PC-9 (cell line): ENCODE measurements around the gene TNFSF4.

Experiments used
- CTCF ChIP-seq: fragments of 200-600 bp; sonication (generic); conservative IDR thresholded peaks from 2 replicates; pipeline ENCODE4 v1.6.1; 2017; ENCODE audit warnings: mixed run types, antibody characterized with exemption, mild to moderate bottlenecking, moderate library complexity
- EZH2 ChIP-seq: fragments of 200-600 bp; sonication (generic); IDR thresholded peaks from 2 replicates; pipeline ENCODE4 v1.8.0; 2017; ENCODE audit warnings: antibody characterized with exemption, low read depth

GRCh38 chr1:173222149-173223030, 15.3 kb upstream of the TNFSF4 start:
- TF ChIP-seq CTCF (no peak), EZH2 (no peak)
